Stimulated activated CD4-positive, alpha-beta T cell treated with anti-CD3 and anti-CD28 coated beads, Interleukin-12 subunit alpha, Interleukin-12 subunit beta, amount 100 ng/mL, for 4 hours (primary cell): ENCODE data around the gene ZNFX1.
A peak's percentile ranks its signal among the peaks of the same experiment; 100 is the strongest.
"Not testable (repeated sequence)": the region's sequence is repeated elsewhere in the genome, so short reads cannot be mapped to it uniquely, and the experiment has no call there.

Experiments
- DNase-seq: peaks from one replicate; pipeline ENCODE4 v3.0.0-alpha.2; 2020

Gene ZNFX1

GRCh38 chr20:49278036-49278817, at the start of gene ZNFX1:
ZNFX1 (minus strand) TSS chr20:49278057; CDS start chr20:49275839, 2,218 bp downstream.
- peak; percentile 98 for DNase-seq

- DNase-seq, result no peak
Observed at GRCh38 chr20:49326026-49326425, 48.2 kb upstream of the ZNFX1 start.

- no peak for DNase-seq
Observed at GRCh38 chr20:49324306-49324705, 46.4 kb upstream of the ZNFX1 start.

GRCh38 chr20:49323622-49324238, 45.9 kb upstream of the ZNFX1 start:
- DNase-seq, result no peak

- no peak for DNase-seq
Observed at GRCh38 chr20:49320460-49320859, 42.6 kb upstream of the ZNFX1 start.

- DNase-seq, result no peak
Observed at GRCh38 chr20:49319208-49319809, 41.5 kb upstream of the ZNFX1 start.

GRCh38 chr20:49318430-49319207, 40.8 kb upstream of the ZNFX1 start:
- no peak for DNase-seq

GRCh38 chr20:49318091-49318429, 40.2 kb upstream of the ZNFX1 start:
- no peak for DNase-seq

GRCh38 chr20:49316704-49317103, 38.8 kb upstream of the ZNFX1 start:
- no peak for DNase-seq

- DNase-seq, result no peak
Observed at GRCh38 chr20:49315580-49315979, 37.7 kb upstream of the ZNFX1 start.

GRCh38 chr20:49314052-49314451, 36.2 kb upstream of the ZNFX1 start:
- not testable (repeated sequence) for DNase-seq

- DNase-seq, result no peak
Observed at GRCh38 chr20:49313283-49313682, 35.4 kb upstream of the ZNFX1 start.

- DNase-seq, result no peak
Observed at GRCh38 chr20:49312661-49313060, 34.8 kb upstream of the ZNFX1 start.

- DNase-seq, result no peak
Observed at GRCh38 chr20:49310705-49311104, 32.8 kb upstream of the ZNFX1 start.

GRCh38 chr20:49308875-49309274, 31.0 kb upstream of the ZNFX1 start:
- DNase-seq, result no peak

GRCh38 chr20:49306903-49307620, 29.2 kb upstream of the ZNFX1 start:
- DNase-seq, result no peak

- no peak for DNase-seq
Observed at GRCh38 chr20:49303065-49303552, 25.3 kb upstream of the ZNFX1 start.

- DNase-seq, result no peak
Observed at GRCh38 chr20:49297605-49298530, 20.0 kb upstream of the ZNFX1 start.

- not testable (repeated sequence) for DNase-seq
Observed at GRCh38 chr20:49294002-49294654, 16.3 kb upstream of the ZNFX1 start.

- no peak for DNase-seq
Observed at GRCh38 chr20:49293122-49293521, 15.3 kb upstream of the ZNFX1 start.

GRCh38 chr20:49292010-49292409, 14.2 kb upstream of the ZNFX1 start:
- DNase-seq, result no peak
